Activated CD8-positive, alpha-beta memory T cell treated with anti-CD3 and anti-CD28 coated beads, Interleukin-2, amount 50 U/mL, for 4 hours (primary cell): ENCODE data around the gene TP53RK.

Experiments
- DNase-seq: peaks from one replicate; pipeline ENCODE4 v3.0.0-alpha.2; 2020

The TP53RK gene

DNA sequence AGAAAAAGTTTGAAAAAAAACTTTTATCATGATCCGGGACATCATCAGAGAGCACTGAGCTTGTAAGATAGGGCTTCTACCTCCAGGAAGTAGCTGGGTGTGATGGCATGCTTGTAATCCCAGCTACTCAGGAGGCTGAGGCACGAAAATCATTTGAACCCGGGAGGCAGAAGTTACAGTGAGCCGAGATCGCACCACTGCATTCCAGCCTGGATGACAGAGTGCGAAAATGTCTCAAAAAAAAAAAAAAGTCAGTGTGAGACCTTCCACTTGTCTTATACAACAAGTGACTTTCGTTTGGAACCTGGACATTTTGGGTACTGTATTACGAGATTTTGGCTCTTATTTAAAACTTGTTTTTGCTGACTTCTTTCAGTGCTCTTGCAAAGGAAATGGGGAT lies 32.1 kb downstream of the TP53RK start:
- DNase-seq = no peak

DNA sequence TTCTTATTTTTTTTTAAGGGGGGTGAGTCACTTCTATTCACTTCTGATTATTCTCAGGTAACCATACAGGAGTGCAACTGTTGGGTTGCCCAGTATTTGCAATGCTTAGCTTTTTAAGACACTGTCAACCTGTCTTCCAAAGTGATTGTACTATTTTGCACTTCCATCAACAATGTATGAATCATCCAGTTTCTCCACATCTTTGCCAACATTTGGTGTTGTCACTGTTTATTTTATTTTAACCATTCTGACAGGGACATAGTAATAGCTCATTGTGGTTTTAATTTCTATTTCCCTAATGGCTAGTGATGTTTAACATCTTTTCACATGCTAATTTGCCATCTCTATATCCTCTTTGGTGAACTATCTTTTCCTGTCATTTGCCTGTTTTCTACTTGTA lies 36.5 kb downstream of the TP53RK start:
- no peak for DNase-seq

DNA sequence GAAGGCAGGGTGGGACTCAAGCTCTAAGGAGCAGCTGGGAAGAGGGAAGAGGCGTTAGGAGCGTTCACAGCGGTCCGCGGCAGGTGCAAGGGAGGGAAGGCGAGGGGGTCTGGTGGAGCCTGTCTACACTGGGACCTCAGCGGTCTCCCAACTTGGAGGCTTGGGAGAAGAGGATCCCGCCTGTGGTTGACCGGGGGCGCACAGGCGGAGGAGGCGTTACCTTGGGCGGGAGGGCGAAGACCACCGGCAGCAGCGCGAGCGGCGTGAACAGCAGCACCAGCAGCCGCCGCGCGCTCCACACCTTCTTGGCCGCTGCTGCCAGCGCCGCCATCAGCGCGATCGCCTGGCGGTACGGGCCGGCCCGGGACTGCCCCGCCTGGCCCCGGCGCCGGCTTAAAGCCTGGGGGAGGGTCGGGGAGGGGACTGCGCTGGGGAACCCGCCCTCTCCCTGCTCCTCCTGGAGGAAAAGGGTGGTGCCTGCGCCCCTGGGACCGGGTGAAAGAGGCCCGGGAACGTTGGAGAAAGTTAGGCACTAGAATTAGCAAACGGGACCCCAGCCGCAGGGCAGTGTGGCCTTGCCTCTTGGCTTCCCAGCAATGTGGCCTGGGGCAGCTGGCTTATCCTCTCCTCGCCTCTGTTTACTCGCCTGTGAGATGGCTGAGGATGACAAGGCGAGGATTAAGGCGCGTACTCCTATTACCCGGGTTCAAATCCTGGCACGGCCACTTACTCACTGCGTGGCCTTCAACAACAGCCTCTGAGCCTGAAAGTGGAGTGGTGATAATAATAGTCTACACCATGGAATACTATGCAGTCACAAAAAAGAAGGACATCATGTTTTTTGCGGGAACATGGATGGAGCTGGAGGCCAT lies 37.9 kb downstream of the TP53RK start, which contains the start of gene SLC13A3:
Gene SLC13A3 (minus strand): TSS at position 369 of the 872 bp plus-strand sequence. CDS start 38 bp downstream, at position 331.
- no peak for DNase-seq

GRCh38 chr20:46650575-46651090 lies 38.6 kb downstream of the TP53RK start:
- DNase-seq = no peak

GRCh38 chr20:46649965-46650542 lies 39.2 kb downstream of the TP53RK start:
- DNase-seq = no peak

DNA sequence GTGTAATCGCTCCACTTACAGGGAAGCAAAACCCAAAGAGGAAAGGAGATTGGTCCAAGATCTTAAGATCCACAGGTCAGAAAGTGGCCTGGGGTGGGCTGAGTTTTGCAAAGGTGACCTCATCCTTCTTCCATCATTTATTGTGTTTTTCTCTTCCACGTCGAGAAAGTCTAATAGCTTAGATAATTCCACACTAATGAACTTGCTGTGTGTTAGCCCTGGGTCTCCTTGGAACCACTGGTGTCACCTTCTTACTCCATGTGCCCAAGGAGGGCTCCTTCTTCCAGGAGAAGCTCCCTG lies 39.6 kb downstream of the TP53RK start:
- DNase-seq = no peak

DNA sequence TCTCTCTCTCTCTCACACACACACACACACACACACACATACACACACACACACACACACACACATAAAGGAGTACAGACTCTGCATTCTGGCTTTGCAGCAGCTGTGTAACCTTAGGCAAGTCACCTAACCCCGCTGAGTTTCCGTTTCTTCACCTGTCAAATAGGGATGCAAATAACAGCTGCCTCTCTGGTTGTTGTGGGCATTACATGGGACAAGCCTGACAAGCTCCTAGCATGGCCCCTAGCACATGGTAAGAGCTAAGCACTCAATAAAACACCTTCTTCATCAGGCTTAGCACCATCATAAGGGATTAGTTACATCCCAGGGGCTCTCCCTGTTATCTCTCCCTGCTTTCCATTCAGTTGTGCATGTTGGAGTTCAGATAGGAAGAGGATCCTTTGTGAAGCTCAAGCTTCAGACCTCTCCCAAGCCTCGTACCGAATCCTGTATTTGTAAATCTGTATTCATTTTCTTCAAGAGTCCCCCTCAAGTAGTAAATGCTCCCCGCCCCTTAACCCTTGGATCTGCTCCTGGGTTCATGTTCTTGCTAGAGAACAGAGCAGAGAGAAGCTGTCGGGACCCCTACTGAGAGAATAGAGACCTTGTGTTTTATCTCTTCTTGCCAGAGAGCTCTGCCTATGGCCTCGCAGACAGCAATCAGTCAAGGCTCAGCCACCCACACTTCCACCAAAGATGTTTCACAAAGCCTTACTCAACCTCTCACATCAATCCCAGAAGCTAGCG lies 40.2 kb downstream of the TP53RK start:
- DNase-seq = no peak

DNA sequence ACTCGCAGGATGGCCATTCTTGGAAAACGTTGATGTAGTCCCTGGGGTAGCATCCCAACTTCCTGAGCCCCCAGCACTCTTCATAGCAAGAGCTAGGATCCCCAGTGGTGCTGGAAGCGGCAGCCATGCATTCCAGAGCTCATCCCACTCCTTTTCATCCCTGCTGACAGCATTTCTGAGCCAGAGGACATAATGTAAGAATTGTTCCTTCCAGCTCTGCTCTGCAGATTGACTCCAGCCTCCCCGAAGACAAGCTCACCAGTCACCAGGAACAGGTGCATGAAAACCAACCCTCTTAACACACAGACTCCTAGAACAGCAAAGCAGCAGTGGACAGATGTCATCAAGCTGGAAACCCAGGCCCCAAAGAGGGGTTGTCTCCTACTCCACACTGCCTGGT lies 41.8 kb downstream of the TP53RK start:
- no peak for DNase-seq

GRCh38 chr20:46646659-46647380 lies 42.4 kb downstream of the TP53RK start:
- no peak for DNase-seq

GRCh38 chr20:46646122-46646521 lies 43.1 kb downstream of the TP53RK start:
- DNase-seq = no peak

GRCh38 chr20:46644733-46645132 lies 44.5 kb downstream of the TP53RK start:
- DNase-seq = no peak

- DNase-seq = no peak
Observed at GRCh38 chr20:46644160-46644559, 45.1 kb downstream of the TP53RK start.

DNA sequence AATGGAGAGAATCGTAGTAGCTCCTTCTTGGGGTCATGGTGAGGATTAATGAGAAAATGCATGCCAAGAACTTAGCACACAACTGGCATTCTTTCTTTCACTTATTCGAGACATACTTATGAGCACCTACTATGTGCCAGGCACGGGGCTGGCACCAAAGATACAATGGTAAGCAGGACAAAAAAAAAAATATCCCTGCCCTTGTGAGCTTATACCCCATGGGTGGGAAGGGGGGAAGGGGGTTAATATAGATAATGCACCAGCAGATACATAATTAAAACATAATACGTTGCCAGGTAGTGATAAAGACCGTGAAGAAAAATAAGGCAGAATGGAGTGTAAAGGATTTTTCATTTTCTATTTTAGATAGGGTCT lies 46.3 kb downstream of the TP53RK start:
- DNase-seq = no peak

DNA sequence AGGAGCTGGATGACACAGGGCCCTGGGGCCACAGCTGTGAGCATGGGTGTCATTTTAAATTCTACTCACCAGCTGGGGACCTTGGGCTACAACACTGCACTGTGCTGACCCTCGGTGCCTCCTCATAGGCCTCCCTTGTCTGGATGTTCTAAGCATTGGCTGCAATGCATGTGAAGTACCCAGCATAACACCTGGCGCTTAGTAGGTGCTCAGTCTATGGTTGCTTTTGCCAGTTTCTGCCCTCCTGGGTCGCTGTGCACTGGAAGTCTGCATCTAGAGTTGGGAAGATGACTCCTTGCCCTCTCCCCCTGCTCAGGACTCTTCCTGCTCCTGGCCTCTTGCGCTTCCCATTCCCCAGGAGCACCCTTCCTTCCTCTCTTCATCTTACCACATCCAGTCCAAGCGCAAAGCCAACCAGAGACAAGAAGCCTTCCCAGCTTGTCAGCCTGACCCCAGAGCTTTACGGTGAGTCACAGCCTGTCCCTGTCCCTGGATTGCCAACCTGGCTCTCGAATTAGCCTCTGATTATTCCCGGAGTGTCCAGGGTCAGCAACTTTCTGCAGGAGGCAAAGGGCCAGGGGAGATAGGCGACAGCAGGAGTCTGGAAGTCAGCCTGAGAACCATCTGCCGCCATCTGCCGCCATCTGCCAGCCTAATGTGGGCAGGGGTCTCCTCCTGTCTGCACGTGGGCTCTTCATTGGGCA lies 46.8 kb downstream of the TP53RK start:
- no peak for DNase-seq

GRCh38 chr20:46641424-46641823 lies 47.8 kb downstream of the TP53RK start:
- no peak for DNase-seq

DNA sequence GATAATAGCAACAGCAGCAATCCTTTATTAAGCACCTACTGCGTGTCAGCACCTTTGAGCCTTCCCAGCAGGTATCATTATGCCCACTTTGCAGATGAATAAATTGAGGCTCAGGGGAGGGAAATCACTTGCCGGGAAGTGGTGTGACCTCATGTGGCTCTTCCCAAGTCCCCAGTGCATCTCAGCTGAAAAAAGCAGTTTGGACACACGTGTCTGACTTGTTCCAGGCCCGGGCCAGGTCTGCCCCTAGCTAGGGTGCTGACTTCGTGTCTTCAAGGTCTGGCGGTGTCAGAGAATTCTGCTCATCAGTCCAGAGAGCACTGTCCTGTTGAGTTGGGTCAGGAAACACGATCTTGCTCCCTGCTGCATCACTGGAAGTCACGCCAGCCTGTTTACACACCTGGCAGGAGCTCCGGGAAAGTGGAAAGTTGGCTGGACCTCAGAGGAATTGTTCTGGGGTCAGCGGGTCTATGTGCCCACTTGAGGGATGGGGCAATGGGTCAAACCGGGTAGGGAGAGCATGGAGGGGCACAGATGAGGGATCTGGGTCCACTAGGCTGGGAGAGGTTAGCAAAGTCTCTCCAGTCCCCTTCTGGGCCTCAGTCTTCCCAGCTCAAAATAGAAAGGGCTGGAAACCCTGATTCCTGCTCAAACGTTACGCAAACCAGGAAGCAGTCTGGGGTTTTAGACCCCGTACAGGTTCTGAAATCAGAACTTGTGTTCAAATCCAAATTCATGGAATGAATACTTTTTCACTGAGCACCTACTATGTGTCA lies 48.5 kb downstream of the TP53RK start:
- DNase-seq = no peak

DNA sequence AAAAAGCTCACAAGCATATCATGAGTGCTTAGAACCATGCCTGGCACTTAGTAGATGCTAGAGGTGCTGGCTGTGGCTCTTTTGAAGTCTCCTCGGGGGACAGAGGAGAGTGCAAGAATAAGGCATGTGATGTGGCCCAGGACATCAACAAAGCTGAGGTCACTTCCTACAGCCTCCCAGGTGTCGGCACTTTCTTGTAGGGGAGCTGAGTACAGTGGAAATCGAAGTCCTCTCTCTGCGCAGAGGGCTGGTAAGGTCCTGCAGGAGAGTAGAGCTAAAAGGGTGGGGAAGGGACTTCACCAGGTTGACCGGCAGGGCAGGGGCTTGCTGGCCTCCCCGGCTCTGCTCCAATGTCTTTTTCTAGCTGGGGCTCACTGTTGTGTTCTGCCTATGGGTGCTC lies 49.2 kb downstream of the TP53RK start:
- DNase-seq = no peak

DNA sequence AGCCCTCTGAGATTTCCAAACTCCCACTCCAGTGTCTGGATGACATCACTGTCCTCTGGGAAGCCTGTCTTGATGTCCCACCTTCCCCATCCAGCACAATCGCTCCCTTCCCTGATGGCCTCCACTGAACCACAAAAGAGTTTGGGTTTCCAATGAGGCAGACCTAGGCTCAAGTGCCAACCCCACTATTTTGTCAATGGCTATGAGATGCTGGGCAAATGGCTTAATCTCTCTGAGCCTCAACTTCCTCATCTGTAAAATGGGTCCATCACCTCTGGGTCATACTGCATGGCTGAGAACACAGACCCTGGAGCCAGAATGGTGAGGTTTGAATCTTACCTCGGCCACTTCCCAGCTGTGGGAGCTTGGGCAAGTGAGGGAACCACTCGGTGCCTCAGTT lies 49.7 kb downstream of the TP53RK start:
- DNase-seq = no peak

DNA sequence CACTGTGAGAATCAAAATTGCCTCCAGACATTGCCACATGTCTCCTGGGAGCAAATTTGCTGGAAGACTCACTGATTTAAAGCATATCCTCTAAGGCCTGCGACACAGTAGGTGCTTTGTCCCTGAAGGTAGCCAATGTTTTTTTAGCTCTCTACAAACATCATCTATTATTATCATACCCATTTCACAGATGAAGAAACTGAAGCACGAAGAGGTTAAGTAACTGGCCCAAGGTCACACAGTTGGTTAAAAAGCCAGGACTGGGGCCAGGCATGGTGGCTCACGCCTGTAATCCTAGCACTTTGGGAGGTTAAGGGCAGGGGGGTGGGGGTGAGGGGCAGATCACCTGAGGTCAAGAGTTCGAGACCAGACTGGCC lies 50.4 kb downstream of the TP53RK start:
- DNase-seq = no peak

DNA sequence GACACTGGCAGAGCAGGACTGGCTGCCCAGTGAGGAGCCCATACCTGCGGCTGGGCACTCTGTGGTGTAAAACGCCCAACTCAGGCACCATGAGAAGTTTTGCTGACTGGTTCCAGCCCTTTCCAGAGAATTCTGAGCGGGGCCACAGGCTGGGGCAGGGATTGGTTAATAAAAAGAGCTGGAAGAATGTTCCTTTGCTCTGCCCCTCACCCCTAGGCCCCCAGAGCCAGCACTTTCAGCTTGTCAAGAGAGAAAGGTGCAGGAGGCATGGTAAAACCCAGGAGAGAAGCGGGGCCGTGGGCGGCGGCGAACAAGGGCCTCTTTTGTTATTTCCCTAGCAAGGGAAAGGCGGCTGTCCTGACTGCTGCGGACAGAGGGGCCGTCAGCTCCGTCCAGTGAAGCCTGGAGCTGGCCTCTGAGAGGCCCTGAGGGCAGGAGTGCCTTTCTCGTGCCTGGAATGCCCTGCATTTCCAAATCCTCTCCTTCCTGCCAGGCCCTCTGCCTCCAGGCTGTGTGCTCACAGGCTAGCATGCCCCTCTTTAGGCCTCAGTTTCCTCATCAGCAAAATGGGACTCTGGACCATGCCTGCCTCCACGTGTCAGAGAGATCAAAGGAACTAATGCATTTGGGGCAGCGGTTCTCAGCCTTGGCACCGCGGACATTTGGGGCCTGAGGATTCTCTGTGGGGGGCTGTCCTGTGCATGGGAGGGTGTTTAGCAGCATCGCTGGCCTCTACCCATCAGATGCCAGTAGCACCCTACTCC lies 50.9 kb downstream of the TP53RK start:
- no peak for DNase-seq
